ENCODE results near the gene ZNF526.

DNA sequence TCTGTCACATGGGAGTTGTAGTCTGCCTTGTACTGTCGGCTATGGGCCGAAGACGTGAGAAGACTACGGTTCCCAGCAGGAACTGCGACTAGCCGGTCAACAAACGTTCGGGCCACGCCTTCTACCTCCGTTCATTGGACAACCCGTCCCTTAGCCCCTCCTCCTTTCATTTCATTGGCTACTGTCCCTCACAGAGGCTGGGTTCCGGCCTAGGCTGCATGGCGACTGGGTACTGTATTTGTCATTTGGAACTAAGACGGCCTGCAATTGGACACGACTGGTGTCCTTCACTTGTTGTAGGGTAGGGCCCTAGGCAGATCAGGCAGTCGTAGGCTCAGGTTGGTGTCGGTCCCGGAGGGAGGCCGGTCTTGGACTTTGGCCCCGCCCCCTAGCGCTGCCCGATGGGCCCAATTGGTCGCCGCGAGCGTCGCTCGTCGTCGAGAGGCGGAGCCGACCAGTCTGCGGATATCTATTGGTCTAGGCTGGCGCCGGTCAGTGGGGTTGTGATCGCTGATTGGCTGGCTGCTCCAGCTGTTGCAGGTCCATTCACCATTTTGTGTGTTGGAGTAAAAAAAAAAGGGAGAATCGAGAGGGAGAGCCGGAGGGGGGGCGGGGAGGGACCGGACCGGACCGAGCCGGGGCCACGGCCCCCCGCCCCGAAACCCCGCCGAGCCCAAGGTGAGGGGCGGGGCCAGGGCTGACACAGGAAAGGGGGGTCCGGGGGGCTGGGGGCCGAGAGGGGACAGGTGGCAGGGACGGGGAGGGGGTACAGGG, 48.8 kb downstream of the ZNF526 start, which contains the start of gene CIC:
- TF ChIP-seq ESRRG (CRISPR knock-in tag; IDR thresholded peaks at IDR 0.05) = no peak
- TF ChIP-seq, protein P1, sequence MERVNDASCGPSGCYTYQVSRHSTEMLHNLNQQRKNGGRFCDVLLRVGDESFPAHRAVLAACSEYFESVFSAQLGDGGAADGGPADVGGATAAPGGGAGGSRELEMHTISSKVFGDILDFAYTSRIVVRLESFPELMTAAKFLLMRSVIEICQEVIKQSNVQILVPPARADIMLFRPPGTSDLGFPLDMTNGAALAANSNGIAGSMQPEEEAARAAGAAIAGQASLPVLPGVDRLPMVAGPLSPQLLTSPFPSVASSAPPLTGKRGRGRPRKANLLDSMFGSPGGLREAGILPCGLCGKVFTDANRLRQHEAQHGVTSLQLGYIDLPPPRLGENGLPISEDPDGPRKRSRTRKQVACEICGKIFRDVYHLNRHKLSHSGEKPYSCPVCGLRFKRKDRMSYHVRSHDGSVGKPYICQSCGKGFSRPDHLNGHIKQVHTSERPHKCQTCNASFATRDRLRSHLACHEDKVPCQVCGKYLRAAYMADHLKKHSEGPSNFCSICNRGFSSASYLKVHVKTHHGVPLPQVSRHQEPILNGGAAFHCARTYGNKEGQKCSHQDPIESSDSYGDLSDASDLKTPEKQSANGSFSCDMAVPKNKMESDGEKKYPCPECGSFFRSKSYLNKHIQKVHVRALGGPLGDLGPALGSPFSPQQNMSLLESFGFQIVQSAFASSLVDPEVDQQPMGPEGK (CRISPR knock-in tag; IDR thresholded peaks at IDR 0.05; ENCODE audit: borderline replicate concordance) = no peak
- no peak for TF ChIP-seq ZFP30 (CRISPR knock-in tag; IDR thresholded peaks at IDR 0.05)
- TF ChIP-seq, protein P2, sequence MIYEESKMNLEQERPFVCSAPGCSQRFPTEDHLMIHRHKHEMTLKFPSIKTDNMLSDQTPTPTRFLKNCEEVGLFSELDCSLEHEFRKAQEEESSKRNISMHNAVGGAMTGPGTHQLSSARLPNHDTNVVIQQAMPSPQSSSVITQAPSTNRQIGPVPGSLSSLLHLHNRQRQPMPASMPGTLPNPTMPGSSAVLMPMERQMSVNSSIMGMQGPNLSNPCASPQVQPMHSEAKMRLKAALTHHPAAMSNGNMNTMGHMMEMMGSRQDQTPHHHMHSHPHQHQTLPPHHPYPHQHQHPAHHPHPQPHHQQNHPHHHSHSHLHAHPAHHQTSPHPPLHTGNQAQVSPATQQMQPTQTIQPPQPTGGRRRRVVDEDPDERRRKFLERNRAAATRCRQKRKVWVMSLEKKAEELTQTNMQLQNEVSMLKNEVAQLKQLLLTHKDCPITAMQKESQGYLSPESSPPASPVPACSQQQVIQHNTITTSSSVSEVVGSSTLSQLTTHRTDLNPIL (CRISPR knock-in tag; IDR thresholded peaks at IDR 0.05; ENCODE audit: low read depth) = no peak
- no peak for TF ChIP-seq TOX (CRISPR knock-in tag; IDR thresholded peaks at IDR 0.05; ENCODE audit: borderline replicate concordance)
- no peak for TF ChIP-seq BACH2 (CRISPR knock-in tag; IDR thresholded peaks at IDR 0.05; ENCODE audit: borderline replicate concordance)
- TF ChIP-seq GLIS3 (CRISPR knock-in tag; IDR thresholded peaks at IDR 0.05) = no peak
- no peak for TF ChIP-seq ARNTL (CRISPR knock-in tag; IDR thresholded peaks at IDR 0.05; ENCODE audit: borderline replicate concordance, low read depth)
- TF ChIP-seq ZFP3 (CRISPR knock-in tag; IDR thresholded peaks at IDR 0.05) = no peak

Measured in SK-N-SH treated with all-trans-retinoic acid at 6 μM for 48 hours (cell line).